GM12892 (cell line): Measurements from ENCODE around the gene SLC16A8.
"Not testable (repeated sequence)": the region's sequence is repeated elsewhere in the genome, so short reads cannot be mapped to it uniquely, and the experiment has no call there.

Experiments
- POLR2A ChIP-seq: IDR thresholded peaks from 2 replicates; pipeline ENCODE4 v1.6.1; 2011; ENCODE audit warnings: low read depth, low read length, control low read depth
- POLR2AphosphoS5 ChIP-seq: IDR thresholded peaks from 2 replicates; pipeline ENCODE4 v1.6.1; 2011; ENCODE audit warnings: low read depth, low read length, control low read depth

- not testable (repeated sequence) for TF ChIP-seq POLR2A, POLR2AphosphoS5
Observed at GRCh38 chr22:38079208-38079607, 4.8 kb downstream of the SLC16A8 start.
